Measurements from ENCODE around the gene RGS17.
A peak's percentile ranks its signal among the peaks of the same experiment; 100 is the strongest.
"Not testable (repeated sequence)": the region's sequence is repeated elsewhere in the genome, so short reads cannot be mapped to it uniquely, and the experiment has no call there.

The RGS17 gene

GRCh38 chr6:153146413-153146812 lies 15.3 kb upstream of the RGS17 start:
- H3K27ac ChIP-seq (ENCODE audit: low read length): no peak overlapping the region
- no peaks in the 10 kb centered on the region for H3K27me3 ChIP-seq (ENCODE audit: insufficient read depth, low read length)
- no peaks in the 10 kb centered on the region for H3K9me3 ChIP-seq (ENCODE audit: insufficient read depth, low read depth, low read length)
- H3K9ac ChIP-seq (ENCODE audit: low read depth, low read length): no peak overlapping the region
- no peaks in the 10 kb centered on the region for H3K36me3 ChIP-seq (ENCODE audit: insufficient read depth, low read depth, low read length)
- no peaks in the 10 kb centered on the region; the same call in 1 of the 2 replicates for H3K4me1 ChIP-seq (ENCODE audit: insufficient read depth, low read length)
- H3K4me3 ChIP-seq (ENCODE audit: low read length): no peak overlapping the region

GRCh38 chr6:153145591-153145990 lies 14.5 kb upstream of the RGS17 start:
- Histone ChIP-seq H3K9me3 (ENCODE audit: insufficient read depth, low read depth, low read length) (no peaks in the 10 kb centered on the region), H3K36me3 (ENCODE audit: insufficient read depth, low read depth, low read length) (no peaks in the 10 kb centered on the region), H3K27ac (ENCODE audit: low read length) (no peak overlapping the region), H3K27me3 (ENCODE audit: insufficient read depth, low read length) (no peaks in the 10 kb centered on the region), H3K4me3 (ENCODE audit: low read length) (no peak overlapping the region), H3K9ac (ENCODE audit: low read depth, low read length) (no peak overlapping the region), H3K4me1 (ENCODE audit: insufficient read depth, low read length) (no peaks in the 10 kb centered on the region; the same call in 1 of the 2 replicates)

- no peak overlapping the region for H3K4me3 ChIP-seq (ENCODE audit: low read length)
- H3K36me3 ChIP-seq (ENCODE audit: insufficient read depth, low read depth, low read length): no peaks in the 10 kb centered on the region
- H3K4me1 ChIP-seq (ENCODE audit: insufficient read depth, low read length): no peaks in the 10 kb centered on the region; the same call in 1 of the 2 replicates
- no peak overlapping the region for H3K27ac ChIP-seq (ENCODE audit: low read length)
- no peak overlapping the region for H3K9ac ChIP-seq (ENCODE audit: low read depth, low read length)
- no peaks in the 10 kb centered on the region for H3K27me3 ChIP-seq (ENCODE audit: insufficient read depth, low read length)
- no peaks in the 10 kb centered on the region for H3K9me3 ChIP-seq (ENCODE audit: insufficient read depth, low read depth, low read length)
Measured at GRCh38 chr6:153143200-153143599, 12.1 kb upstream of the RGS17 start.

GRCh38 chr6:153140299-153140698 lies 9.2 kb upstream of the RGS17 start:
- no peak overlapping the region for H3K27ac ChIP-seq (ENCODE audit: low read length)
- H3K4me3 ChIP-seq (ENCODE audit: low read length): no peak overlapping the region
- H3K9ac ChIP-seq (ENCODE audit: low read depth, low read length): no peak overlapping the region
- H3K9me3 ChIP-seq (ENCODE audit: insufficient read depth, low read depth, low read length): no peaks in the 10 kb centered on the region
- H3K4me1 ChIP-seq (ENCODE audit: insufficient read depth, low read length): no peaks in the 10 kb centered on the region; the same call in 1 of the 2 replicates
- H3K27me3 ChIP-seq (ENCODE audit: insufficient read depth, low read length): no peaks in the 10 kb centered on the region
- H3K36me3 ChIP-seq (ENCODE audit: insufficient read depth, low read depth, low read length): no peaks in the 10 kb centered on the region

GRCh38 chr6:153138930-153139329 lies 7.8 kb upstream of the RGS17 start:
- no peaks in the 10 kb centered on the region for H3K27me3 ChIP-seq (ENCODE audit: insufficient read depth, low read length)
- H3K9me3 ChIP-seq (ENCODE audit: insufficient read depth, low read depth, low read length): no peaks in the 10 kb centered on the region
- no peak overlapping the region for H3K9ac ChIP-seq (ENCODE audit: low read depth, low read length)
- no peaks in the 10 kb centered on the region for H3K4me1 ChIP-seq (ENCODE audit: insufficient read depth, low read length)
- no peak overlapping the region for H3K4me3 ChIP-seq (ENCODE audit: low read length)
- no peaks in the 10 kb centered on the region for H3K36me3 ChIP-seq (ENCODE audit: insufficient read depth, low read depth, low read length)
- no peak overlapping the region for H3K27ac ChIP-seq (ENCODE audit: low read length)

GRCh38 chr6:153135681-153136080 lies 4.6 kb upstream of the RGS17 start:
- H3K27me3 ChIP-seq (ENCODE audit: insufficient read depth, low read length): peaks cover 16% of the 10 kb centered on the region
- H3K27ac ChIP-seq (ENCODE audit: low read length): no peak overlapping the region
- no peaks in the 10 kb centered on the region for H3K9me3 ChIP-seq (ENCODE audit: insufficient read depth, low read depth, low read length)
- no peak overlapping the region for H3K9ac ChIP-seq (ENCODE audit: low read depth, low read length)
- no peak overlapping the region for H3K4me3 ChIP-seq (ENCODE audit: low read length)
- H3K36me3 ChIP-seq (ENCODE audit: insufficient read depth, low read depth, low read length): no peaks in the 10 kb centered on the region
- no peaks in the 10 kb centered on the region for H3K4me1 ChIP-seq (ENCODE audit: insufficient read depth, low read length)

GRCh38 chr6:153133667-153134066 lies 2.6 kb upstream of the RGS17 start:
- H3K27ac ChIP-seq (ENCODE audit: low read length); H3K4me3 ChIP-seq (ENCODE audit: low read length); H3K36me3 ChIP-seq (ENCODE audit: insufficient read depth, low read depth, low read length); H3K4me1 ChIP-seq (ENCODE audit: insufficient read depth, low read length); H3K9me3 ChIP-seq (ENCODE audit: insufficient read depth, low read depth, low read length); H3K9ac ChIP-seq (ENCODE audit: low read depth, low read length): not testable (repeated sequence)
- H3K27me3 ChIP-seq (ENCODE audit: insufficient read depth, low read length): peaks cover 35% of the 10 kb centered on the region

- Histone ChIP-seq H3K9me3 (ENCODE audit: insufficient read depth, low read depth, low read length) (no peaks in the 10 kb centered on the region), H3K4me3 (ENCODE audit: low read length) (peak overlapping the region; percentile 84), H3K36me3 (ENCODE audit: insufficient read depth, low read depth, low read length) (no peaks in the 10 kb centered on the region), H3K9ac (ENCODE audit: low read depth, low read length) (peak overlapping the region; percentile 67; the same call in 1 of the 2 replicates), H3K27me3 (ENCODE audit: insufficient read depth, low read length) (peaks cover 46% of the 10 kb centered on the region), H3K27ac (ENCODE audit: low read length) (no peak overlapping the region), H3K4me1 (ENCODE audit: insufficient read depth, low read length) (peaks cover 10% of the 10 kb centered on the region)
Measured at GRCh38 chr6:153130515-153131036, 506 bp downstream of the RGS17 start.

- H3K9me3 ChIP-seq (ENCODE audit: insufficient read depth, low read depth, low read length): no peaks in the 10 kb centered on the region
- peaks cover 46% of the 10 kb centered on the region for H3K27me3 ChIP-seq (ENCODE audit: insufficient read depth, low read length)
- H3K4me3 ChIP-seq (ENCODE audit: low read length): peak overlapping the region; percentile 84
- H3K36me3 ChIP-seq (ENCODE audit: insufficient read depth, low read depth, low read length): no peaks in the 10 kb centered on the region
- peaks cover 10% of the 10 kb centered on the region for H3K4me1 ChIP-seq (ENCODE audit: insufficient read depth, low read length)
- H3K27ac ChIP-seq (ENCODE audit: low read length): no peak overlapping the region
- H3K9ac ChIP-seq (ENCODE audit: low read depth, low read length): peak overlapping the region; percentile 67; the same call in 1 of the 2 replicates
Measured at GRCh38 chr6:153129873-153130514, 1.1 kb downstream of the RGS17 start.

GRCh38 chr6:153126218-153126617 lies 4.9 kb downstream of the RGS17 start:
- H3K9ac ChIP-seq (ENCODE audit: low read depth, low read length): no peak overlapping the region
- no peaks in the 10 kb centered on the region for H3K36me3 ChIP-seq (ENCODE audit: insufficient read depth, low read depth, low read length)
- no peak overlapping the region for H3K4me3 ChIP-seq (ENCODE audit: low read length)
- H3K27ac ChIP-seq (ENCODE audit: low read length): no peak overlapping the region
- H3K4me1 ChIP-seq (ENCODE audit: insufficient read depth, low read length): peaks cover 10% of the 10 kb centered on the region
- peaks cover 30% of the 10 kb centered on the region for H3K27me3 ChIP-seq (ENCODE audit: insufficient read depth, low read length)
- H3K9me3 ChIP-seq (ENCODE audit: insufficient read depth, low read depth, low read length): no peaks in the 10 kb centered on the region

- Histone ChIP-seq H3K36me3 (ENCODE audit: insufficient read depth, low read depth, low read length) (no peaks in the 10 kb centered on the region), H3K4me1 (ENCODE audit: insufficient read depth, low read length) (peaks cover 10% of the 10 kb centered on the region), H3K9ac (ENCODE audit: low read depth, low read length) (no peak overlapping the region), H3K27me3 (ENCODE audit: insufficient read depth, low read length) (peaks cover 24% of the 10 kb centered on the region), H3K9me3 (ENCODE audit: insufficient read depth, low read depth, low read length) (no peaks in the 10 kb centered on the region), H3K4me3 (ENCODE audit: low read length) (no peak overlapping the region), H3K27ac (ENCODE audit: low read length) (no peak overlapping the region)
Measured at GRCh38 chr6:153125032-153125431, 6.0 kb downstream of the RGS17 start.

GRCh38 chr6:153123801-153124200 lies 7.3 kb downstream of the RGS17 start:
- Histone ChIP-seq H3K27me3 (ENCODE audit: insufficient read depth, low read length) (peaks cover 12% of the 10 kb centered on the region), H3K4me3 (ENCODE audit: low read length) (no peak overlapping the region), H3K36me3 (ENCODE audit: insufficient read depth, low read depth, low read length) (no peaks in the 10 kb centered on the region), H3K4me1 (ENCODE audit: insufficient read depth, low read length) (peaks cover 2% of the 10 kb centered on the region; the same call in 1 of the 2 replicates), H3K9me3 (ENCODE audit: insufficient read depth, low read depth, low read length) (no peaks in the 10 kb centered on the region), H3K9ac (ENCODE audit: low read depth, low read length) (no peak overlapping the region), H3K27ac (ENCODE audit: low read length) (no peak overlapping the region)
